Hepatocyte (in vitro differentiated cells): ENCODE measurements around the gene YBEY. TPM values are rescaled to one million over a fixed set of nuclear protein-coding genes. Genes with fewer than 3 reads are reported as not detected.

Experiments used
- polyA plus RNA-seq: library from polyadenylated mRNA; unstranded; fragments of >200 nt; fragmentation: Nextera tagmentation; extraction: Ambion mirVana; gene quantifications from 2 replicates; pipeline ENCODE4 v1.2.1, GENCODE V29; 2016
- total RNA-seq: library from RNA; depleted of rRNA; stranded (reverse); fragments of >200 nt; gene quantifications from 2 replicates; pipeline ENCODE4 v1.2.3, GENCODE V29; 2014

The YBEY gene
- total and polyA plus RNA-seq, 2 experiments from 2014 or later: 13.9 to 25.4 TPM

Other genes starting within 250 kb of the YBEY start
- gene COL6A2, start 188.2 kb upstream of the YBEY start, total RNA-seq: 389 and 509 TPM in 2 replicates
- gene COL6A2, start 188.2 kb upstream of the YBEY start, polyA plus RNA-seq: 832 and 940 TPM in 2 replicates
- gene FTCD, start 130.8 kb upstream of the YBEY start, total RNA-seq: 25.8 and 27.5 TPM in 2 replicates
- gene FTCD, start 130.8 kb upstream of the YBEY start, polyA plus RNA-seq: 60.9 and 76.8 TPM in 2 replicates
- 8.3 and 10.1 TPM in 2 replicates for gene SPATC1L, start 101.9 kb upstream of the YBEY start, total RNA-seq
- gene SPATC1L, start 101.9 kb upstream of the YBEY start, polyA plus RNA-seq: 24.2 and 29.9 TPM in 2 replicates
- 122 and 146 TPM in 2 replicates for gene LSS, start 57.6 kb upstream of the YBEY start, total RNA-seq
- 131 TPM in 2 replicates for gene LSS, start 57.6 kb upstream of the YBEY start, polyA plus RNA-seq
- 52.5 and 64.8 TPM in 2 replicates for gene MCM3AP, start 731 bp upstream of the YBEY start, total RNA-seq
- 29.1 and 35.4 TPM in 2 replicates for gene MCM3AP, start 731 bp upstream of the YBEY start, polyA plus RNA-seq
- 2.6 TPM in 2 replicates for gene C21orf58, start 37.5 kb downstream of the YBEY start, total RNA-seq
- gene C21orf58, start 37.5 kb downstream of the YBEY start, polyA plus RNA-seq: 6.8 and 6.9 TPM in 2 replicates
- 11.5 and 12.7 TPM in 2 replicates for gene PCNT, start 37.8 kb downstream of the YBEY start, total RNA-seq
- gene PCNT, start 37.8 kb downstream of the YBEY start, polyA plus RNA-seq: 14.1 and 14.3 TPM in 2 replicates
- gene DIP2A, start 172.5 kb downstream of the YBEY start, total RNA-seq: 22.7 and 24.6 TPM in 2 replicates
- 16.7 and 19.8 TPM in 2 replicates for gene DIP2A, start 172.5 kb downstream of the YBEY start, polyA plus RNA-seq